IPS-18a (cell line): ENCODE results near the gene DNLZ.

Source experiments
- H3K27ac ChIP-seq: one replicate; pipeline ENCODE4 v1.5.1; 2013; ENCODE audit warnings: low read length
- H3K27me3 ChIP-seq: one replicate; pipeline ENCODE4 v1.6.1; 2013; ENCODE audit warnings: mild to moderate bottlenecking, low read length; ENCODE audit not compliant: control insufficient read depth, insufficient read depth
- H3K36me3 ChIP-seq: one replicate; pipeline ENCODE4 v1.6.1; 2013; ENCODE audit warnings: low read depth, low read length; ENCODE audit not compliant: control insufficient read depth
- H3K4me1 ChIP-seq: one replicate; pipeline ENCODE4 v1.6.1; 2013; ENCODE audit warnings: low read depth, low read length; ENCODE audit not compliant: control insufficient read depth
- H3K4me3 ChIP-seq: one replicate; pipeline ENCODE4 v1.5.1; 2013; ENCODE audit warnings: low read length
- H3K9ac ChIP-seq: one replicate; pipeline ENCODE4 v1.6.1; 2013; ENCODE audit warnings: mild to moderate bottlenecking, low read length, moderate library complexity
- H3K9me3 ChIP-seq: one replicate; pipeline ENCODE4 v1.6.1; 2013; ENCODE audit warnings: low read depth, low read length; ENCODE audit not compliant: control insufficient read depth

Gene DNLZ

GRCh38 chr9:136395020-136395340 is 31.4 kb upstream of the DNLZ start:
- H3K4me1 ChIP-seq, result peaks cover 5% of the 10 kb centered on the region
- no peak overlapping the region for H3K27ac ChIP-seq
- H3K9ac ChIP-seq, result no peak overlapping the region
- peaks cover 65% of the 10 kb centered on the region for H3K36me3 ChIP-seq
- no peaks in the 10 kb centered on the region for H3K9me3 ChIP-seq
- H3K4me3 ChIP-seq, result no peak overlapping the region
- H3K27me3 ChIP-seq, result no peaks in the 10 kb centered on the region

- Histone ChIP-seq H3K9me3 (no peaks in the 10 kb centered on the region), H3K36me3 (peaks cover 70% of the 10 kb centered on the region), H3K9ac (no peak overlapping the region), H3K4me1 (peaks cover 5% of the 10 kb centered on the region), H3K27ac (no peak overlapping the region), H3K4me3 (no peak overlapping the region), H3K27me3 (no peaks in the 10 kb centered on the region)
These were observed 30.9 kb upstream of the DNLZ start for GRCh38 chr9:136394312-136395019.

- Histone ChIP-seq H3K9me3 (no peaks in the 10 kb centered on the region), H3K4me1 (no peaks in the 10 kb centered on the region), H3K27me3 (no peaks in the 10 kb centered on the region), H3K36me3 (peaks cover 78% of the 10 kb centered on the region), H3K4me3 (no peak overlapping the region), H3K9ac (no peak overlapping the region), H3K27ac (no peak overlapping the region)
These were observed 30.0 kb upstream of the DNLZ start for GRCh38 chr9:136393531-136393930.

GRCh38 chr9:136392538-136393449 is 29.2 kb upstream of the DNLZ start:
- no peak overlapping the region for H3K9ac ChIP-seq
- no peak overlapping the region for H3K4me3 ChIP-seq
- H3K27me3 ChIP-seq, result no peaks in the 10 kb centered on the region
- H3K27ac ChIP-seq, result no peak overlapping the region
- H3K4me1 ChIP-seq, result no peaks in the 10 kb centered on the region
- no peaks in the 10 kb centered on the region for H3K9me3 ChIP-seq
- peaks cover 85% of the 10 kb centered on the region for H3K36me3 ChIP-seq

GRCh38 chr9:136391737-136392537 is 28.4 kb upstream of the DNLZ start:
- Histone ChIP-seq H3K9me3 (no peaks in the 10 kb centered on the region), H3K4me3 (no peak overlapping the region), H3K9ac (no peak overlapping the region), H3K36me3 (peaks cover 90% of the 10 kb centered on the region), H3K4me1 (no peaks in the 10 kb centered on the region), H3K27me3 (no peaks in the 10 kb centered on the region), H3K27ac (no peak overlapping the region)

GRCh38 chr9:136389396-136389795 is 25.9 kb upstream of the DNLZ start:
- Histone ChIP-seq H3K36me3 (peaks cover 81% of the 10 kb centered on the region), H3K9ac (no peak overlapping the region), H3K27ac (no peak overlapping the region), H3K4me1 (no peaks in the 10 kb centered on the region), H3K9me3 (no peaks in the 10 kb centered on the region), H3K27me3 (no peaks in the 10 kb centered on the region), H3K4me3 (no peak overlapping the region)

- no peak overlapping the region for H3K4me3 ChIP-seq
- H3K27ac ChIP-seq, result no peak overlapping the region
- no peaks in the 10 kb centered on the region for H3K4me1 ChIP-seq
- H3K9me3 ChIP-seq, result no peaks in the 10 kb centered on the region
- H3K27me3 ChIP-seq, result no peaks in the 10 kb centered on the region
- no peak overlapping the region for H3K9ac ChIP-seq
- H3K36me3 ChIP-seq, result peaks cover 81% of the 10 kb centered on the region
These were observed 23.7 kb upstream of the DNLZ start for GRCh38 chr9:136387217-136387616.

- Histone ChIP-seq H3K4me3 (no peak overlapping the region), H3K36me3 (peaks cover 81% of the 10 kb centered on the region), H3K9me3 (no peaks in the 10 kb centered on the region), H3K4me1 (no peaks in the 10 kb centered on the region), H3K9ac (no peak overlapping the region), H3K27ac (no peak overlapping the region), H3K27me3 (no peaks in the 10 kb centered on the region)
These were observed 22.5 kb upstream of the DNLZ start for GRCh38 chr9:136386018-136386417.

- H3K9ac ChIP-seq, result no peak overlapping the region
- no peaks in the 10 kb centered on the region for H3K9me3 ChIP-seq
- H3K36me3 ChIP-seq, result peaks cover 87% of the 10 kb centered on the region
- H3K27me3 ChIP-seq, result no peaks in the 10 kb centered on the region
- no peaks in the 10 kb centered on the region for H3K4me1 ChIP-seq
- H3K27ac ChIP-seq, result no peak overlapping the region
- H3K4me3 ChIP-seq, result no peak overlapping the region
These were observed 21.5 kb upstream of the DNLZ start for GRCh38 chr9:136385015-136385414.

GRCh38 chr9:136383436-136383835 is 19.9 kb upstream of the DNLZ start:
- H3K9me3 ChIP-seq, result no peaks in the 10 kb centered on the region
- H3K4me1 ChIP-seq, result no peaks in the 10 kb centered on the region
- no peak overlapping the region for H3K27ac ChIP-seq
- H3K4me3 ChIP-seq, result no peak overlapping the region
- H3K36me3 ChIP-seq, result peaks cover 77% of the 10 kb centered on the region
- no peaks in the 10 kb centered on the region for H3K27me3 ChIP-seq
- no peak overlapping the region for H3K9ac ChIP-seq

- no peaks in the 10 kb centered on the region for H3K27me3 ChIP-seq
- no peak overlapping the region for H3K4me3 ChIP-seq
- H3K9me3 ChIP-seq, result no peaks in the 10 kb centered on the region
- H3K9ac ChIP-seq, result no peak overlapping the region
- H3K4me1 ChIP-seq, result no peaks in the 10 kb centered on the region
- no peak overlapping the region for H3K27ac ChIP-seq
- H3K36me3 ChIP-seq, result peaks cover 63% of the 10 kb centered on the region
These were observed 18.5 kb upstream of the DNLZ start for GRCh38 chr9:136381966-136382513.
